WTC11 (cell line): Measurements from ENCODE around the gene KPNB1. TPM values are rescaled to one million over a fixed set of nuclear protein-coding genes. Genes with fewer than 3 reads are reported as not detected.

ENCODE experiments used
- ATAC-seq: fragments of 200-7000 bp; cut with Tn5 transposase; 2 replicates; pipeline ENCODE4 v1.10.0; 2021; ENCODE audit warnings: mild to moderate bottlenecking, moderate library complexity
- CTCF ChIA-PET: fragments of 300-600 bp; sonication (Branson Sonifier 250); formaldehyde crosslinking; loops from one replicate; lab custom pipeline; 2021; ENCODE audit warnings: antibody characterized with exemption; lab: Charles Lee
- POLR2A ChIA-PET: fragments of 350-600 bp; sonication (Branson Sonifier 250); formaldehyde crosslinking; loops from one replicate; lab custom pipeline; 2021; ENCODE audit warnings: antibody characterized with exemption; lab: Charles Lee
- DNase-seq: peaks from one replicate; pipeline ENCODE4 v3.0.0; 2021; ENCODE audit warnings: low spot score
- H3K27ac Mint-ChIP-seq: 2 replicates; pipeline ENCODE4 v1.8.0; 2021; ENCODE audit warnings: mixed read lengths
- H3K27me3 Mint-ChIP-seq: 2 replicates; pipeline ENCODE4 v1.8.0; 2021; ENCODE audit warnings: low read depth, mild to moderate bottlenecking, moderate library complexity, mixed read lengths
- H3K36me3 Mint-ChIP-seq: 2 replicates; pipeline ENCODE4 v1.8.0; 2021; ENCODE audit warnings: mixed read lengths
- H3K4me1 Mint-ChIP-seq: 2 replicates; pipeline ENCODE4 v1.8.0; 2022; ENCODE audit warnings: mixed read lengths
- H3K4me3 Mint-ChIP-seq: 2 replicates; pipeline ENCODE4 v1.8.0; 2021; ENCODE audit warnings: mild to moderate bottlenecking, moderate library complexity, mixed read lengths
- H3K9me3 Mint-ChIP-seq: 2 replicates; pipeline ENCODE4 v1.8.0; 2021; ENCODE audit warnings: mixed read lengths
- ARID4B ChIP-seq: sonication (generic); formaldehyde crosslinking; IDR thresholded peaks from 2 replicates; pipeline ENCODE4 v1.8.0; 2023; ENCODE audit warnings: missing genetic modification reagents, mild to moderate bottlenecking, borderline replicate concordance
- E2F1 ChIP-seq: sonication (generic); formaldehyde crosslinking; IDR thresholded peaks from 2 replicates; pipeline ENCODE4 v1.8.0; 2022; ENCODE audit warnings: mild to moderate bottlenecking, missing genetic modification reagents
- E2F4 ChIP-seq: sonication (generic); formaldehyde crosslinking; IDR thresholded peaks from 2 replicates; pipeline ENCODE4 v1.8.1; 2022; ENCODE audit warnings: low read depth, mild to moderate bottlenecking, moderate library complexity, missing genetic modification reagents, borderline replicate concordance
- ERG ChIP-seq: fragments of 250-450 bp; sonication (Bioruptor Pico); IDR thresholded peaks from 2 replicates; pipeline ENCODE4 v1.8.0; 2021; ENCODE audit warnings: mild to moderate bottlenecking
- ESRRA ChIP-seq: sonication (generic); formaldehyde crosslinking; IDR thresholded peaks from 2 replicates; pipeline ENCODE4 v1.8.1; 2022; ENCODE audit warnings: mild to moderate bottlenecking, missing genetic modification reagents, borderline replicate concordance
- FOXP4 ChIP-seq: sonication (generic); formaldehyde crosslinking; IDR thresholded peaks from 2 replicates; pipeline ENCODE4 v1.8.0; 2022; ENCODE audit warnings: mild to moderate bottlenecking, missing genetic modification reagents
- GABPB1 ChIP-seq: sonication (generic); formaldehyde crosslinking; IDR thresholded peaks from 2 replicates; pipeline ENCODE4 v1.8.1; 2023; ENCODE audit warnings: mild to moderate bottlenecking, missing genetic modification reagents
- NFATC4 ChIP-seq: fragments of 250-450 bp; sonication (Bioruptor Pico); IDR thresholded peaks from 2 replicates; pipeline ENCODE4 v1.9.0; 2021; ENCODE audit warnings: mild to moderate bottlenecking
- NR1H2 ChIP-seq: sonication (generic); formaldehyde crosslinking; IDR thresholded peaks from 2 replicates; pipeline ENCODE4 v1.9.0; 2021; ENCODE audit warnings: mild to moderate bottlenecking, moderate library complexity, missing genetic modification reagents
- RELA ChIP-seq: sonication (generic); formaldehyde crosslinking; IDR thresholded peaks from 2 replicates; pipeline ENCODE4 v1.8.1; 2022; ENCODE audit warnings: missing genetic modification reagents, mild to moderate bottlenecking, borderline replicate concordance
- SMAD4 ChIP-seq: sonication (generic); formaldehyde crosslinking; IDR thresholded peaks from 2 replicates; pipeline ENCODE4 v1.8.0; 2022; ENCODE audit warnings: mild to moderate bottlenecking, missing genetic modification reagents
- TCF7 ChIP-seq: sonication (generic); formaldehyde crosslinking; IDR thresholded peaks from 2 replicates; pipeline ENCODE4 v1.8.0; 2022; ENCODE audit warnings: mild to moderate bottlenecking, low read depth, missing genetic modification reagents, moderate library complexity
- ZNF317 ChIP-seq: sonication (generic); formaldehyde crosslinking; IDR thresholded peaks from 2 replicates; pipeline ENCODE4 v1.8.1; 2023; ENCODE audit warnings: low read depth, mild to moderate bottlenecking, moderate library complexity, missing genetic modification reagents, borderline replicate concordance
- ZNF425 ChIP-seq: fragments of 250-450 bp; sonication (Bioruptor Pico); conservative IDR thresholded peaks from 2 replicates; pipeline ENCODE4 v1.9.0; 2021; ENCODE audit warnings: mild to moderate bottlenecking
- total RNA-seq: library from RNA; stranded (reverse); gene quantifications from 3 replicates; pipeline ENCODE4 v1.2.3, GENCODE V29; 2021
- TF ChIP-seq, protein P1 (sequence below): sonication (generic); formaldehyde crosslinking; IDR thresholded peaks from 2 replicates; pipeline ENCODE4 v1.8.1; 2023; ENCODE audit warnings: mild to moderate bottlenecking, missing genetic modification reagents, moderate library complexity
- TF ChIP-seq, protein P2 (sequence below): sonication (generic); formaldehyde crosslinking; IDR thresholded peaks from 2 replicates; pipeline ENCODE4 v1.8.1; 2022; ENCODE audit warnings: mild to moderate bottlenecking, moderate library complexity, missing genetic modification reagents
- TF ChIP-seq, protein P3 (sequence below): sonication (generic); formaldehyde crosslinking; IDR thresholded peaks from 2 replicates; pipeline ENCODE4 v1.8.1; 2023; ENCODE audit warnings: mild to moderate bottlenecking, missing genetic modification reagents
- TF ChIP-seq, protein P4 (sequence below): sonication (generic); formaldehyde crosslinking; IDR thresholded peaks from 2 replicates; pipeline ENCODE4 v1.8.1; 2023; ENCODE audit warnings: mild to moderate bottlenecking, moderate library complexity, missing genetic modification reagents

KPNB1 gene
- total RNA-seq, 1 experiment from 2014 or later, result 506 TPM

DNA sequence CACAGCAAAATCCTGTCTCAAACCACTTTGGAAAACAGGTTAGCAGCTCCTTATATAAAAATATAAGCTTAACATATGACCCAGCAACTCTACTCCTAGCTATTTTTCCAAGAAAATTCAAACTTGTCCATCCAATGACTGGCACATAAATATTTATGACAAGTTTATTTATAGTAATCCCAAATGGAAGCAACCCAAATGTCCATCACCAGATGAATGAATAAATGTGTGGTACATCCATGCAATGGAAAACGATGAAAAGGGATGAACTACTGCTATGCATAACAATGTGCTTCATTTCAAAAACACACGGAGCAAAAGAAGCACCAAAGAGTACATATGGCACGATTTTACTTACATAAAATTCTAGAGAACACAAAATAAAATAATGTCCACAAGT lies 9.6 kb upstream of the KPNB1 start (continued):
- TF ChIP-seq ZNF425 (CRISPR knock-in tag) (no peak), RELA (CRISPR knock-in tag) (no peak), NFATC4 (CRISPR knock-in tag) (no peak)
- TF ChIP-seq, protein P1, sequence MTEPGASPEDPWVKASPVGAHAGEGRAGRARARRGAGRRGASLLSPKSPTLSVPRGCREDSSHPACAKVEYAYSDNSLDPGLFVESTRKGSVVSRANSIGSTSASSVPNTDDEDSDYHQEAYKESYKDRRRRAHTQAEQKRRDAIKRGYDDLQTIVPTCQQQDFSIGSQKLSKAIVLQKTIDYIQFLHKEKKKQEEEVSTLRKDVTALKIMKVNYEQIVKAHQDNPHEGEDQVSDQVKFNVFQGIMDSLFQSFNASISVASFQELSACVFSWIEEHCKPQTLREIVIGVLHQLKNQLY (CRISPR knock-in tag), result no peak

GRCh38 chr17:47641202-47641601 lies 8.5 kb upstream of the KPNB1 start:
- H3K4me1 Mint-ChIP-seq, result no peaks in the 10 kb centered on the region
- DNase-seq, result no peak
- H3K4me3 Mint-ChIP-seq, result no peak overlapping the region
- no peaks in the 10 kb centered on the region for H3K9me3 Mint-ChIP-seq
- POLR2A ChIA-PET, result no interaction called here
- no peak overlapping the region for H3K27ac Mint-ChIP-seq
- H3K36me3 Mint-ChIP-seq, result peaks cover 5% of the 10 kb centered on the region
- CTCF ChIA-PET, result no interaction called here
- ATAC-seq, result no peak
- no peaks in the 10 kb centered on the region for H3K27me3 Mint-ChIP-seq
- no peak for TF ChIP-seq FOXP4 (CRISPR knock-in tag)
- TF ChIP-seq E2F1, result no peak
- TF ChIP-seq, protein P2, sequence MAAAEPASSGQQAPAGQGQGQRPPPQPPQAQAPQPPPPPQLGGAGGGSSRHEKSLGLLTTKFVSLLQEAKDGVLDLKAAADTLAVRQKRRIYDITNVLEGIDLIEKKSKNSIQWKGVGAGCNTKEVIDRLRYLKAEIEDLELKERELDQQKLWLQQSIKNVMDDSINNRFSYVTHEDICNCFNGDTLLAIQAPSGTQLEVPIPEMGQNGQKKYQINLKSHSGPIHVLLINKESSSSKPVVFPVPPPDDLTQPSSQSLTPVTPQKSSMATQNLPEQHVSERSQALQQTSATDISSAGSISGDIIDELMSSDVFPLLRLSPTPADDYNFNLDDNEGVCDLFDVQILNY (CRISPR knock-in tag), result no peak
- TF ChIP-seq, protein P3, sequence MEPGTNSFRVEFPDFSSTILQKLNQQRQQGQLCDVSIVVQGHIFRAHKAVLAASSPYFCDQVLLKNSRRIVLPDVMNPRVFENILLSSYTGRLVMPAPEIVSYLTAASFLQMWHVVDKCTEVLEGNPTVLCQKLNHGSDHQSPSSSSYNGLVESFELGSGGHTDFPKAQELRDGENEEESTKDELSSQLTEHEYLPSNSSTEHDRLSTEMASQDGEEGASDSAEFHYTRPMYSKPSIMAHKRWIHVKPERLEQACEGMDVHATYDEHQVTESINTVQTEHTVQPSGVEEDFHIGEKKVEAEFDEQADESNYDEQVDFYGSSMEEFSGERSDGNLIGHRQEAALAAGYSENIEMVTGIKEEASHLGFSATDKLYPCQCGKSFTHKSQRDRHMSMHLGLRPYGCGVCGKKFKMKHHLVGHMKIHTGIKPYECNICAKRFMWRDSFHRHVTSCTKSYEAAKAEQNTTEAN, result no peak
- TF ChIP-seq ZNF317 (CRISPR knock-in tag), result no peak
- no peak for TF ChIP-seq SMAD4 (CRISPR knock-in tag)
- no peak for TF ChIP-seq ERG (CRISPR knock-in tag)
- no peak for TF ChIP-seq E2F4 (CRISPR knock-in tag)
- TF ChIP-seq, protein P4, sequence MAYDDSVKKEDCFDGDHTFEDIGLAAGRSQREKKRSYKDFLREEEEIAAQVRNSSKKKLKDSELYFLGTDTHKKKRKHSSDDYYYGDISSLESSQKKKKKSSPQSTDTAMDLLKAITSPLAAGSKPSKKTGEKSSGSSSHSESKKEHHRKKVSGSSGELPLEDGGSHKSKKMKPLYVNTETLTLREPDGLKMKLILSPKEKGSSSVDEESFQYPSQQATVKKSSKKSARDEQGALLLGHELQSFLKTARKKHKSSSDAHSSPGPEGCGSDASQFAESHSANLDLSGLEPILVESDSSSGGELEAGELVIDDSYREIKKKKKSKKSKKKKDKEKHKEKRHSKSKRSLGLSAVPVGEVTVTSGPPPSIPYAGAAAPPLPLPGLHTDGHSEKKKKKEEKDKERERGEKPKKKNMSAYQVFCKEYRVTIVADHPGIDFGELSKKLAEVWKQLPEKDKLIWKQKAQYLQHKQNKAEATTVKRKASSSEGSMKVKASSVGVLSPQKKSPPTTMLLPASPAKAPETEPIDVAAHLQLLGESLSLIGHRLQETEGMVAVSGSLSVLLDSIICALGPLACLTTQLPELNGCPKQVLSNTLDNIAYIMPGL, result no peak
- TF ChIP-seq TCF7 (CRISPR knock-in tag), result no peak
- TF ChIP-seq ARID4B (CRISPR knock-in tag), result no peak
- TF ChIP-seq NR1H2 (CRISPR knock-in tag), result no peak
- no peak for TF ChIP-seq ESRRA (CRISPR knock-in tag)
- TF ChIP-seq GABPB1, result no peak
